HG03135 (cell line): ENCODE results near the gene ZNF326.

Experiments
- ATAC-seq: cut with Tn5 transposase; IDR thresholded peaks from one replicate; pipeline ENCODE4 v1.9.1; 2021; ENCODE audit warnings: mild to moderate bottlenecking, moderate library complexity; ENCODE audit not compliant: unreplicated experiment

Gene ZNF326

GRCh38 chr1:89994805-89995597 is at the start of gene ZNF326:
Gene ZNF326, plus strand, starts transcription at chr1:89995110. Its CDS starts 148 bp downstream, at chr1:89995258.
- peak; percentile 96 for ATAC-seq

GRCh38 chr1:89945852-89946476 is 48.9 kb upstream of the ZNF326 start:
- peak; percentile 54 for ATAC-seq

- ATAC-seq = peak; percentile 12
Observed at GRCh38 chr1:89946532-89946931, 48.4 kb upstream of the ZNF326 start.

GRCh38 chr1:89948722-89949345 is 46.1 kb upstream of the ZNF326 start:
- no peak for ATAC-seq

- ATAC-seq = no peak
Observed at GRCh38 chr1:89949991-89950624, 44.8 kb upstream of the ZNF326 start.

- no peak for ATAC-seq
Observed at GRCh38 chr1:89950703-89951102, 44.2 kb upstream of the ZNF326 start.

- ATAC-seq = no peak
Observed at GRCh38 chr1:89951766-89952604, 42.9 kb upstream of the ZNF326 start.

- ATAC-seq = no peak
Observed at GRCh38 chr1:89952605-89953130, 42.2 kb upstream of the ZNF326 start.

GRCh38 chr1:89953131-89953626 is 41.7 kb upstream of the ZNF326 start:
- peak; percentile 52 for ATAC-seq

GRCh38 chr1:89953929-89954328 is 41.0 kb upstream of the ZNF326 start:
- no peak for ATAC-seq

- no peak for ATAC-seq
Observed at GRCh38 chr1:89954401-89954800, 40.5 kb upstream of the ZNF326 start.

GRCh38 chr1:89955311-89956205 is 39.4 kb upstream of the ZNF326 start:
- ATAC-seq = no peak

GRCh38 chr1:89957107-89957506 is 37.8 kb upstream of the ZNF326 start:
- ATAC-seq = no peak

- no peak for ATAC-seq
Observed at GRCh38 chr1:89958851-89959654, 35.9 kb upstream of the ZNF326 start.

GRCh38 chr1:89959719-89960118 is 35.2 kb upstream of the ZNF326 start:
- ATAC-seq = no peak

- ATAC-seq = no peak
Observed at GRCh38 chr1:89962024-89962741, 32.7 kb upstream of the ZNF326 start.

- ATAC-seq = no peak
Observed at GRCh38 chr1:89962742-89963075, 32.2 kb upstream of the ZNF326 start.
